Ishikawa (cell line): ENCODE data around the gene PSTPIP1.

Experiments used
- CEBPB ChIP-seq: IDR thresholded peaks from 2 replicates; pipeline ENCODE4 v1.6.1; 2012
- EP300 ChIP-seq: IDR thresholded peaks from 2 replicates; pipeline ENCODE4 v1.6.1; 2012; ENCODE audit warnings: borderline replicate concordance
- TEAD4 ChIP-seq: IDR thresholded peaks from 2 replicates; pipeline ENCODE4 v1.6.1; 2012
- YY1 ChIP-seq: IDR thresholded peaks from 2 replicates; pipeline ENCODE4 v1.6.1; 2012; ENCODE audit warnings: low read depth
- ZBTB7A ChIP-seq: IDR thresholded peaks from 2 replicates; pipeline ENCODE4 v1.6.1; 2012; ENCODE audit warnings: low read depth
- TF ChIP-seq, protein P1 (sequence below): IDR thresholded peaks from 2 replicates; pipeline ENCODE4 v1.6.1; 2012
- TF ChIP-seq, protein P2 (sequence below): IDR thresholded peaks from 2 replicates; pipeline ENCODE4 v1.6.1; 2012; ENCODE audit warnings: low read depth, mild to moderate bottlenecking

DNA sequence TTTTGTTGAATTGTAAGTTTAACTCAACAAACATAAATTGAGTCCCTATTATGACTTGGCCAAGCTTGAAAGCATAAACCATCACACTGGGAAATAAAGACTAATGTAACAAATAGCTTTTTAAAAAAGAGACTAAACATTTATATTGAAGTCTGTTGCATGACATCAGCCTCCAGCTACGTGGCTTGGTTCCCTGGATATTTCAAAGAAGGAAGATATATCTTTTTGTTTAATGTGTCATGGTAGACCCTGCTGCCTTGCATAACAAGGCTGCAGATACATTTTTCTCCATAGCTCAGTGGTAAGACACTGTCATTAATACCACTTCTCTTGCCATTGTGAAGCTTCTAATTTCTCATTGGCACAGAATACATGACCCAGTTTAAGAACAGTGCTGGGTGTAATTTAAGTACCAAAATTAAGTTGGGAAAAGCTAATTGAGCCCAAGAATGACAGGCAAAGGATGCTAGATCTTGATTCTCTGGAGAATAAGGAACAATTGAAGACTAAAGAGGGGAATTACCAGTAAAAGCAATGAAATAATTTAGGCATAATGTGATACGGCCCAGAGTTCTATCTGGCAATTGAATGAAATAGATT is 49.3 kb upstream of the PSTPIP1 start:
- TF ChIP-seq EP300 (no peak), TEAD4 (no peak), YY1 (no peak), ZBTB7A (no peak), CEBPB (no peak)
- TF ChIP-seq, protein P1, sequence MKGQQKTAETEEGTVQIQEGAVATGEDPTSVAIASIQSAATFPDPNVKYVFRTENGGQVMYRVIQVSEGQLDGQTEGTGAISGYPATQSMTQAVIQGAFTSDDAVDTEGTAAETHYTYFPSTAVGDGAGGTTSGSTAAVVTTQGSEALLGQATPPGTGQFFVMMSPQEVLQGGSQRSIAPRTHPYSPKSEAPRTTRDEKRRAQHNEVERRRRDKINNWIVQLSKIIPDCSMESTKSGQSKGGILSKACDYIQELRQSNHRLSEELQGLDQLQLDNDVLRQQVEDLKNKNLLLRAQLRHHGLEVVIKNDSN, result no peak
- TF ChIP-seq, protein P2, sequence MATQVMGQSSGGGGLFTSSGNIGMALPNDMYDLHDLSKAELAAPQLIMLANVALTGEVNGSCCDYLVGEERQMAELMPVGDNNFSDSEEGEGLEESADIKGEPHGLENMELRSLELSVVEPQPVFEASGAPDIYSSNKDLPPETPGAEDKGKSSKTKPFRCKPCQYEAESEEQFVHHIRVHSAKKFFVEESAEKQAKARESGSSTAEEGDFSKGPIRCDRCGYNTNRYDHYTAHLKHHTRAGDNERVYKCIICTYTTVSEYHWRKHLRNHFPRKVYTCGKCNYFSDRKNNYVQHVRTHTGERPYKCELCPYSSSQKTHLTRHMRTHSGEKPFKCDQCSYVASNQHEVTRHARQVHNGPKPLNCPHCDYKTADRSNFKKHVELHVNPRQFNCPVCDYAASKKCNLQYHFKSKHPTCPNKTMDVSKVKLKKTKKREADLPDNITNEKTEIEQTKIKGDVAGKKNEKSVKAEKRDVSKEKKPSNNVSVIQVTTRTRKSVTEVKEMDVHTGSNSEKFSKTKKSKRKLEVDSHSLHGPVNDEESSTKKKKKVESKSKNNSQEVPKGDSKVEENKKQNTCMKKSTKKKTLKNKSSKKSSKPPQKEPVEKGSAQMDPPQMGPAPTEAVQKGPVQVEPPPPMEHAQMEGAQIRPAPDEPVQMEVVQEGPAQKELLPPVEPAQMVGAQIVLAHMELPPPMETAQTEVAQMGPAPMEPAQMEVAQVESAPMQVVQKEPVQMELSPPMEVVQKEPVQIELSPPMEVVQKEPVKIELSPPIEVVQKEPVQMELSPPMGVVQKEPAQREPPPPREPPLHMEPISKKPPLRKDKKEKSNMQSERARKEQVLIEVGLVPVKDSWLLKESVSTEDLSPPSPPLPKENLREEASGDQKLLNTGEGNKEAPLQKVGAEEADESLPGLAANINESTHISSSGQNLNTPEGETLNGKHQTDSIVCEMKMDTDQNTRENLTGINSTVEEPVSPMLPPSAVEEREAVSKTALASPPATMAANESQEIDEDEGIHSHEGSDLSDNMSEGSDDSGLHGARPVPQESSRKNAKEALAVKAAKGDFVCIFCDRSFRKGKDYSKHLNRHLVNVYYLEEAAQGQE, result no peak
